Stimulated activated CD4-positive, alpha-beta T cell treated with anti-CD3 and anti-CD28 coated beads, Interleukin-1b, Interleukin-23, amount 100 ng/mL, for 48 hours (primary cell): ENCODE data around the gene GNAT1.

Experiments used
- DNase-seq: peaks from one replicate; pipeline ENCODE4 v3.0.0-alpha.2; 2020

GNAT1 gene

GRCh38 chr3:50190936-50191660 lies at the start of gene GNAT1:
Gene GNAT1, plus strand, starts transcription at chr3:50191610. Its CDS starts 116 bp downstream, at chr3:50191726.
- DNase-seq: no peak

- DNase-seq: no peak
These were observed 45.0 kb upstream of the GNAT1 start for GRCh38 chr3:50146316-50146901.

DNA sequence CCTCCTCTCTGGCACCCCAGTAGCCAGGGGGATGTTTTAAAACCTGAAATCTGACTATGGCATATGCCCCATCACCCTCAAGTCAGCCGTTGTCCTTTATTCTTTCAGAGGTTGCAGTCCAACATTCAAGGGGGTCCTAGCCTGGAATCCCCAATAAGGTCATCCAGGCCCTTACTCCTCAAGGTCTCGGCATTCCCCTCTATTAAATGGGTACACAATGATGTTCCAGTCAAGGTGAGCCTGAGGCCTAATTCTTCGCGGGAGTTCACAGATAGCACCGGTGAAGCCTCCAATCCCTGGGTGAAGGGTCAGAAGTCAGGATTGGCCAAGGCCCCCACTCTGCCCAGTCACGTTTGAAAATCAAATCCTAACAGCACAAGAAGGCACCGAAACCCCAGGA lies 44.4 kb upstream of the GNAT1 start:
- no peak for DNase-seq

- DNase-seq: no peak
These were observed 44.0 kb upstream of the GNAT1 start for GRCh38 chr3:50147447-50147846.

GRCh38 chr3:50147861-50148260 lies 43.5 kb upstream of the GNAT1 start:
- no peak for DNase-seq

DNA sequence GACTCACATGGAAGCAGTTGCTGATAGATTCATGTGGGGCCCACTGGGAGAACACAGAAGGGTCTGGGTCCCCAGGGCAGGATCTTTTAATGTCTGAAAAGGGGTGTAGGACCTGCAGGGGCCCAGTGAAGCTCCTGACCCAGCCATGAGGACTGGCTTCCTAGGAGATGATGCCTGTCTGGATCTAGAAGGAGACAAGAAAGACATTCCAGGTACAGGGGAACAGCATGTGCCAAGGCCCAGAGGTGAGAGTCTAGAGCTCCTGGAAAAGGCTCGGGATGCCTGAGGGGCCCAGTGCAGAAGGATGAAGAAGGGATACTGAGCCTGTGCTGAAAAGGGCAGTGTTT lies 41.0 kb upstream of the GNAT1 start:
- no peak for DNase-seq

GRCh38 chr3:50150863-50151686 lies 40.3 kb upstream of the GNAT1 start:
- no peak for DNase-seq

GRCh38 chr3:50151728-50152127 lies 39.7 kb upstream of the GNAT1 start:
- no peak for DNase-seq

- no peak for DNase-seq
These were observed 37.5 kb upstream of the GNAT1 start for GRCh38 chr3:50153782-50154475.

- no peak for DNase-seq
These were observed 37.0 kb upstream of the GNAT1 start for GRCh38 chr3:50154476-50154839.

GRCh38 chr3:50154840-50155490 lies 36.4 kb upstream of the GNAT1 start, which contains the start of gene SEMA3F:
Gene SEMA3F, plus strand, starts transcription at chr3:50155324. Its CDS starts 4,299 bp downstream, at chr3:50159623.
- DNase-seq: peak; percentile 35

- DNase-seq: no peak
These were observed 35.9 kb upstream of the GNAT1 start for GRCh38 chr3:50155491-50155878.

GRCh38 chr3:50155891-50156290 lies 35.5 kb upstream of the GNAT1 start:
- DNase-seq: no peak

GRCh38 chr3:50156549-50157493 lies 34.6 kb upstream of the GNAT1 start:
- DNase-seq: no peak

DNA sequence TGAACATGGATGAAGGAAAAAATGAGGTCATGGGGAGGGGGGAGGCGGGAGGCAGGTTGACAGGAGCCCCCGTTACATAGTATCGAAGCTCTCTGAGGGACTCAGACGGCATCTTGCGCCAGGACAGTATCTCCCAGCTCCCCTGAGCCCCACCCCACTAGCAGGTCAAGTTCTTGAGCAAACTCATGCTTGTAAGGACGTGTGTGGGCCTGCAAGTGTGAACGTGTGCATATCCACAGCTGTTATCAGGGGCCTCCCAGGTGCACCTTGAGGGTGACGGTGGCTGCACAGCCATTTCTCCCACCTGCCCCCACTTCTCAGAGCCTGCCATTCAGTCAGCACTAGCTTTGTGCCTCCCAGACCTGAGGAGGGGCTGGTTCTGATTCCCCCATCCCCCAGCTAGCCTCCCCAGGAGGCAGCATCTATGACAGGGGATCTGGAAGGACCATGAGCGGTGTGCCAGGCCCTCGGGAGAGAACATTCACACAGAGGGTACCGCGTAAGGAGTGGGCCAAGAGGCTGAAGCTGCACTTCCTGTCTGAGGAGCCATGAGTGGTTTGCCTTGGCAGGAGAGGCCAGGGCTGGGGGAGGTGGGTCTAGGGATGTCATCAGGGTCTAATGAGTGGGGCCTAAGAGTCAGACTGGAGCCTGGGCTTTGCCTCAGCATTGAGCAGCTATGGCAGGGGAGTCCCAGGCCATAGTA lies 33.4 kb upstream of the GNAT1 start:
- no peak for DNase-seq

DNA sequence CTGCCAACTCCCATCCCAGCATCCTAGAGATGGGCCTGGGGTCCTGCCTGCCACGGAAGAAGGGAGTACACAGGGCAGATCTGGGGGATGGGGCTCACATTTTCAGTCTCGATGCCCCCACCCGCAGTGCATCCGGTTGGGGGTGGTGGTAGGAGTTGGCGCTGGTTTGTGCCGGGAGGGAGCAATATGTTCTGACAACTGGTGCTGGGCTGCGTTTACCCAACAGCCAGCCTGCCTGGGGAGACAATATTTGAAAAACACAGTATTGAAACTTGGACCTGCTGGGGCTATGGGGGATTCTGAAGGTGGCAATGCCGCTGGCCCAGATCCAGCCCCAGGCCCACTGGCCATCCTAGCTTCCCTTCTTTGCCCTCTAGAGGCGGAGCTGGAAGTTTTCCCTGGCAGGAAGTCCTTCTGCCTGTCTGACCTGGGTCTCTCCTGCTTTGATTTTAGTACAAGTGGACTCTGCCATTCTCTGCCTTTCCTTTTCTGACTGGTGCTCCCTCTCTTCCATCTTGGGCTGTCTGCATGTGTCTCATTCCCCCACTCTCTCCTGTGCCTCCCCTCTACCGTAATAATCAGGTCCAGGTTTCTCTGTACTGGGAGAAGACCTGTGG lies 32.8 kb upstream of the GNAT1 start:
- no peak for DNase-seq

DNA sequence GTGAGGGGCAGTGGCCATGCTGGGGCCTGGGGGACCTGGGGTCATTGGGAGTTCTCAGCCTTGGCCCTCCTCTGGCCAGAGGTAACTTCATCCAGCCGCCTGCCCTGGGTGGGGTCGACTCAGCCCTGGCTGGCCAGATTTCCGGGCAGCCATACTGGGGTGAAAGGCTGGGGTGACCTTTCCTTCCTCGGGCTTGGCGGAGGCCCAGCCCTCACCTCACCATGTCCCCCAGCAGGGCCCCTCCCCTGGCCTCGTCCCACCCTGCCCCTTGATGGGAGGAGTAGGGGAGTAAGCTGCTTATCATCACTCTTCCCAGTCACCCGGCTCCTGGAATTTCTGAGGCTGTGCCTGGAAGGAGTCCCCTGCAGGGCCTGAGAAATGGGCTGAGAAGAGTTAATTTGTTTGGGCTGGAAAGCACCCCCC lies 30.8 kb upstream of the GNAT1 start:
- no peak for DNase-seq

DNA sequence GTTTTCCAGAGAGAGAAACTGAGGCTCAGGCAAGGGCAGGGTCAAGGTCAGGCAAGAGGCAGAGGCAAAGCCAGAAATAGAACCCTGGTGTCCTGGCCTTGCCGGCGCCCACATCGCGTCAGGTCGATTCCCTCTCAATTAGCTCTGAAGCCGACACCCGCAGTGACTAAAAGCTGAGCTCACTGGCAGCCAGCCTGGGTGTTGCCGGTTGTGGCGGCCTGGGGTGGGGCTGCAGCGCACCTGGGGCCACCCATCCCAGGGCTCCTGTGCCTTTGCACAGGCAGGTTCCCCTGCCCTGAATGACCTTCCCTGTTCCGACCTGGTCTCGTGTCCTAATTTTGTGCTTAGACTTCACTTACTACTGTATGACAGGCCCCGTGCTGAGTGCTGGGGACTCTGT lies 30.1 kb upstream of the GNAT1 start:
- no peak for DNase-seq

DNA sequence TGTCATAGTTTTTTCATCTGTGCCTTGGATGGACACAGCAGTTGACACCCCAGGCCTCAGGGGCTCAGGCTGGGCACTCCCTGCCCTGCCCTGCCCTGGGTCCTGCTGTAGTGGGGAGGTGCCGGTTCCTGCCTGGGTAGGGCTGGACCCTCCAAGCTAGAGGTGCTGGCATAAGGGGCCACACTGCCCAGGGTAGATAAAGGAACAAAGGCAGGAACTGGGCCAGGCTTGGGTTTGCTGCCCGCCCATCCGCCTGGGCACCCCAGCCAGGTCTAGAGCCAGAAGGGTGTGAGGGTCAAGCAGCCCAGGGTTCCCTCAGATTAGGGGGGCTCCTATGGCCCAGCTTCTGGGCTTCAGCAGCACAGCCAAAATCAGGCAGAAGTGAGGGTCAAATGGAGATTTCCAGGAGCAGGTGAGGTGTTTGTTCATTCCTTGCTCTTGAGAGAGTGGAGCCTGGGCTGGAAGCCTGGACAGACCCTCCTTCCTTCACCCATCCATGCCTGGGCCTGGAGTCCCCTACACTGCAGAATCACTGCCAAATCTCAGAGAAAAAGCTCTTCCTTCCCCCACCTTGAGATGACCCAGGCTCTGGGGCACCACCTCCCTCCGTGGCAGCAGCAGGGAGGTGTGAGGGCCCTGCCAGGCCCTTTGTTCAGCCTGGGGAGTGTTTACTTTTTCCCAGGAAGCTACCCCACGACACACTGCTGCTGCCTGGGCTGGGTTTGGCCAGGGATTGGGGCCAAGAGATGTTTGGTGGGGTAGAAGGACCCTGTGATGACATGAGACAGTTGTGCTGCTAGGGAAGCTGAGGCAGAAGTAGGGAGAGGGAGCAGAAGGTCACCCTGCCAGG lies 29.2 kb upstream of the GNAT1 start:
- no peak for DNase-seq
